Skin of body (tissue), 2 donors: ENCODE measurements around the gene RERE. TPM values are rescaled to one million over a fixed set of nuclear protein-coding genes. Genes with fewer than 3 reads are reported as not detected.

ENCODE experiments used
- DNase-seq: peaks from one replicate; lab custom pipeline; 2025; lab: John Stamatoyannopoulos, UW
- total RNA-seq: library from RNA; depleted of rRNA; stranded (reverse); fragments of >200 nt; gene quantifications from one replicate; pipeline ENCODE4 v1.2.3, GENCODE V29; 2014

Gene RERE
- total RNA-seq: 125 TPM

DNA sequence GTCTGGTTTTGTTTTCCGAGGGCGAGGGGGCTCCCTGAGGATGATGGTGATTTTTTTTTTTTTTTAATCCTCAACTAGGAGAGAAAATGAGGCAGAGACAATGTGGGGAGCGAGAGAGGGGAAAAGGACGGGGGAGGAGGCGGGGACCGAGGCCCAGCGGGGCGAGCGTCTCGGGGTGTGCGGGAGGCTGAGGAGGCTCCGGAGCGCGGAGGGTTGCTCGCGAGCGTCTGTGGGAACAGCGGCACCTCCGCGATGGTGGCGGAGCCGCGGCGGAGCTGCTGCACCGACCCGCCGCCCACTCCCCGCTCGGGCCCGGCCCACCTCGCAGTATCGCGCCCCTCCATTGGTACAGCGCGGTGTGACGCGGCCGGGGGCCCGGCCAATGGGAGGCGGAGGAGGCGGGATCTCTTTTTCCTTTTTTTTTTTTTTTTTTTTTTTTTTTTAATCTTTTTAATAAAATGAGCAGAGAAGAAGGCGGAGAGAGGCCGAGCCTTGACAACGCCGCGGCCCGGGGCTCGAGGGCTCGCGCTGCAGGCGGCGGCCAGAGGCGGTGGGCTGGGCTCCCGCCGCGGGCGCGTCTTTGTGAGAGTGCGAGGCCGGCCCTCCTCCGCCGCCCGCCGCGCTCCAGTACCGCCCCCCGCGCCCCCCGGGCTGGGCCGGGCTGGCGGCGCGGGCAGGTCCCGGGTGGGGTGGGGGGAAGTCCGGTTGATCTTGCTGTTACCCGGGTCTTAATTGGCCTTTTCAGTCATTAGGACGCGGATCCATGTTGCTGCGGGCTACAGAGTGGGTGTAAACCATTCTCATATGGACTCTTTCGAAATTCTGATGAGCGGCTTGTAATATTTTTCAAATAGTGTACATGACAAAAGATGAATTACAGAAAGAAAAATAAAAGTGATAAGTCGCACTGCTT is at the start of gene RERE:
Gene RERE, minus strand, starts transcription at position 229 of the 913 bp plus-strand sequence.
- DNase-seq: peak; percentile 93

DNA sequence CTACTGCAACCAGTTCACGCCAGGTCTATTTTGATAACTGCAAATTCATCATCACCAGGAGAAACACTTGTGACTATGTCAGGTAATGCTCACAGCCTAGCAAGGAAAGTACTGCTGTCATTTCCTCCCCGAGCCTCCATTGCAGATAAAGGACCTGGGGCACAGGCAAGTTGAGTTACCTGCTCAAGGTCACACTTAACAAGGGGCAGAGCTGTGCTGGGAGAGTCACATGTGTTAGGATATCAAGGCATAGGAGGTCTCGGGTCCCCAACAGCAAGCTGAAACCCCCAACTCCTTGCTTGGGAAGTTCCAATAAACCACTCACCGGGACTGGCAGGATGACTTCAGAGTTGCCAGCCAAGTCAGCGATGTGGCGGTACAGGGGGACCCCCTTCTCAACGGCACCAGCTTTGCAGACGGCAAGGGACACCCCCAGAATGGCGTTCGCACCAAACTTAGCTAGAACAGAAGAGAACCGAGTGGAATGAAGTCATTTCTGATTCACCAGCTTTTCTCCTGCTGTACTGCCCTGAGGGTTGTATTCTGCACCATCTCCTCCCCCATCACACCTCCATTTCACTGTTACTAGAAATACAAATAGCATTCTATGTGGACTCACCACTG is 49.5 kb upstream of the RERE start:
- no peak for DNase-seq

DNA sequence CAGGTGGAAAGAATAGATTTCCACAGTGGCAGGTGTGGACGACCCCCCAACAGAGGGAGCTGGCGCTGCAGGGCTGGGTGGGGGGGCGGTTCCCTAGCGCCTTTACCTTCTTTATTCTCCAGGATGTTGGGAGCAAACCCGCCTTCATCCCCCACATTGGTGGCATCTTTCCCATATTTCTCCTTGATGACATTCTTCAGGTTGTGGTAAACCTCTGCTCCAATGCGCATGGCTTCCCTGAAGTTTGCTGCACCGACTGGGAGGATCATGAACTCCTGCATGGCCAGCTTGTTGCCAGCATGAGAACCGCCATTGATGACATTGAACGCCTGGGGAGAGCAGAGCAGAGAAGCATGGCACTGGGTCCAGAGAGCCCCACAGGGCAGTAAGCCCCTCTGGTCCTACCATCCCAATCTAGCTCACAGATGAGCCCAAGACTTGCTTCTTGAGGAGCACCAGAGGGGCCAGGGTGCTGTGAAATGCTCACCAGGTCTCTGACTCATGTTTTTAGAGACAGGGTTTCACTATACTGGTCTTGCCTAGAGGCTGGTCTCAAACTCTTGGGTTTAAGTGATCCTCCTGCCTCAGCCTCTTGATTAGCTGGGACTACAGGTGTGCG is 48.8 kb upstream of the RERE start:
- no peak for DNase-seq

DNA sequence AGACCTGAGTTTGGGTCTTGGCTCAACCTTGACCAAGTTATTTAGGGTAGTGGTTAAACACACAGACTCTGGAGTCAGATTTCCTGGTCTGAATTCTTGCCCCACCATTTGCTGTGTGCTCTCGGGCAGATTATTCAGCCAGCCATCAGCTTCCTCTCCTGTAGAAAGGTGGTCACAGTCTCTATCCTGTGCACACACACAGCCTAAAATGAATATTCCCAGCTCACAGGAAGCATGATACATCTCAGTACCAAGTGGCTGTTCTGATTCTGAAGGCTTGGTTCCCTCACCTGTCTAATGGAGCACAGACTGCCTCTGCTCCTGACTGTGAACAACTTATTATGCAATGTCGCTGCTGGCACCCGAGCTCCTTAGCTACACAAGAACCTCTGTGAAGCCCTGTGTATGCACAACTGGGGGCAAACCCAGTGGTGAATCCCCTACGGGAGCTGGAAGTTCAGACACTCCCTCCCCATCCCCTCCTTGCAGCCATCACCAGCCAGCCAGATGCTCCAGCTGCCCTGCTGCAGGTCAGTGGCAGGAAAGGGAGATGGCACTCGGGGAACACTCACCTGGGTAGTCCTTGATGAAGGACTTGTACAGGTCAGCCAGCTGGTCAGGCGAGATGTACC is 47.4 kb upstream of the RERE start:
- DNase-seq: no peak

DNA sequence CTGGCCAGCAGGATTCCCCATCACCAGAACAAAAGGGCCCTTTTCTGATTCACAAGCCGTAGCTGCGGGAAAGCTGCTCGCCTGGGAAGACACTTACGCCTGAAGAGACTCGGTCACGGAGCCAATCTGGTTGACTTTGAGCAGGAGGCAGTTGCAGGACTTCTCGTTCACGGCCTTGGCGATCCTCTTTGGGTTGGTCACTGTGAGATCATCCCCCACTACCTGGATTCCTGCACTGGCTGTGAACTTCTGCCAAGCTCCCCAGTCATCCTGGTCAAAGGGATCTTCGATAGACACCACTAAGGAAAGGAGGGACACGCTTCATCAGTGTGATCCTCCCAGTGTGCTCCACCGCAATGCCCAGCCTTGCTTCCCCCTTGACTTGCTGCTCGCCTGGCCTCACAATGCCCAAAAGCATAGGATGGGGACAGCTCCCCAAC is 46.4 kb upstream of the RERE start:
- DNase-seq: no peak

DNA sequence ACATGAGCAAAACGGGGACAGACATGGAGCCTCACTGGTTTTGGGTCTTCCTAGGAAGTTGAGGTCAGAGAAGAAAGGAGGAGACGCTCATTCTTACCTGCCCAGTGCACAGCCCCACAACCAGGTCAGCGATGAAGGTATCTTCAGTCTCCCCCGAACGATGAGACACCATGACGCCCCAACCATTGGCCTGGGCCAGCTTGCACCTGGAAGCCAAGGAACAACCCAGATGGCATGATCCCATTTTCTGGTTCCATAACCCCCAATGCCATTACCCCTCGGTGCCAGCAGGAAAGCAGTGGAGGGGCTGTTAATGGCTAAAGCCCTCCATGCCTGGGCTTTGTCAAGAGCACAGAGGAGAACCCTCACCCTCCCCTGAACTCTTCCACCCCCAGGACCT is 45.7 kb upstream of the RERE start:
- DNase-seq: no peak

DNA sequence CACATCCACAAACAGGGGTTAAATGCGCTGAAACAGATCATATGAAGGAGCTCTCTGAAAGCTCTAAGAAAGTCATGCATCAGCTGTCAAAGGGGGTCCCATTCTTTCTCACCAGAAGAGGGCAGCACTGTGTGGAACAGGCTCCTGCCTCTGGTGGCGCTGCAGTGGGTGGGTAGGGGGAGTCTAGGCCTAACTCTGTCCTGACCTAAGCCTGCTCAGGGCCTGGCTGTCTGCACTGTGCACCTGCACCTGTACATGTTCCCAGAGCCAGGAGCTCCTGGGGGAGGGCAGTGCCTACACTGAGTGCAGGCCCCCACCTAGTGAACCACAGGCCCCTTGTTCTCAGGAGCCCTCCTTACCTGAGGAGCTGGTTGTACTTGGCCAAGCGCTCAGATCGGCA is 45.1 kb upstream of the RERE start:
- no peak for DNase-seq

DNA sequence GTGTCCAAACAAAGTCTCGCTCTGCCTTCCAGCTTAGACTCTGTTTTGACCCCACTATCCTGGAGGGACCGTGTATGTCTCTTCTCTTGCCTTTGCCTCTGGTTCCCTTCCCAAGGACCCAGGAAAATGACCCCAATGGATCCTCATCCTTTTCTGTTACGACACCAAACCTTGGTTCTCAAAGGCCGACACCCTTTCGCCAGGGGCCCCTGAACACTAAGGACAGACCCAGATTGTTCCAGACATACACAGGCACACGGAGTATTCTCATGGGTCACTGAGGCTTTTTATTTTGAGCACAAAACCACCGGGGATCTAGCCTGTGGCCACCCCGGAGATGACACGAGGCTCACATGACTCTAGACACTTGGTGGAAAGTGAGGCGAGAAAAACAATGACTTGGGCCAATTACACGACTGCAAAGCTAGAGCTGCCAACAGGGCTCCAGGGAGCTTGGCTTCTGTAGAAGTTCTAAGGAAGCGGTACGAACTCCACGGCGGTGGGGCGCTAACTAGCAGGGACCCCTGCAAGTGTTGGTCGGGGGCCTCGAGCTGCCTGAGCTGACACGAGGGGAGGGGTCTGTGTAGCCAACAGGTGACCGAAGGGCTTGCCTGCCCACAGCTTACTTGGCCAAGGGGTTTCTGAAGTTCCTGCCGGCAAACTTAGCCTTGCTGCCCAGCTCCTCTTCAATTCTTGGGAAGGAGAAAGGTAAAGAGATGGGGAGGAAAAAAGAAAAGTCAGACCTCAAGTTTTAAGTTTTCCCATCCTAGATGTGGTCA is 43.5 kb upstream of the RERE start:
- DNase-seq: no peak

DNA sequence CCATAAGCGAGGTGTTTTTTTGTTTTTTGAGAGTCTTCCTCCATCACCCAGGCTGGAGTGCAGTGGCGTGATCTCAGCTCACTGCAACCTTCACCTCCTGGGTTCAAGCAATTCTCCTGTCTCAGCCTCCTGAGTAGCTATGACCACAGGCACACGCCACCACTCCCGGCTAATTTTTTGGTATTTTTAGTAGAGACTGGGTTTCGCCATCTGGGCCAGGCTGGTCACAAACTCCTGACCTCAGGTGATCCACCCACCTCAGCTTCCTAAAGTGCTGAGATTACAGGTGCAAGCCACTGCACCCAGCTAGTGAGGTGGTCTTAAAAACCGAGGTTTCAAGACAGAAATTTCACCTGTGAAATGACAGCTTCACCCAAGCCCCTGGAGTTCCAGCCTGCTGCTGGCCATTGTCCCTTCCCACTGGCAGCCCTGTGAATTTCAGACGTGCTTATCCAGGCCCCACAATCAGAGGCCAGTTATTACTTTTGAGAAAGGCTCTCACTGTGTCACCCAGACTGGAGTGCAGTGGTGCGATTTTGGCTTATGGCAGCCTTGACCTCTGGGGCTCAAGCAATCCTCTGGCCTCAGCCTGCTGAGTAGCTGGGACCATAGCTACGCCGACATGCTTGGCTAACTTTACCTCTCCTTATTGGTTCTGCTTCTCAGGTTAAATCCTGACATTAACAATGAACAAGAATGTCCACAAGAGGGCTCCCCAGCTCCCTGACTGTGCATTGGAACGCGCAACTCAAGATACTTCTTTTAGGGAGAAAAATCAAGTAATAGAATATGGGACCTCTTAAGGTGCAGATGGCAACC is 41.7 kb upstream of the RERE start:
- peak; percentile 30 for DNase-seq

DNA sequence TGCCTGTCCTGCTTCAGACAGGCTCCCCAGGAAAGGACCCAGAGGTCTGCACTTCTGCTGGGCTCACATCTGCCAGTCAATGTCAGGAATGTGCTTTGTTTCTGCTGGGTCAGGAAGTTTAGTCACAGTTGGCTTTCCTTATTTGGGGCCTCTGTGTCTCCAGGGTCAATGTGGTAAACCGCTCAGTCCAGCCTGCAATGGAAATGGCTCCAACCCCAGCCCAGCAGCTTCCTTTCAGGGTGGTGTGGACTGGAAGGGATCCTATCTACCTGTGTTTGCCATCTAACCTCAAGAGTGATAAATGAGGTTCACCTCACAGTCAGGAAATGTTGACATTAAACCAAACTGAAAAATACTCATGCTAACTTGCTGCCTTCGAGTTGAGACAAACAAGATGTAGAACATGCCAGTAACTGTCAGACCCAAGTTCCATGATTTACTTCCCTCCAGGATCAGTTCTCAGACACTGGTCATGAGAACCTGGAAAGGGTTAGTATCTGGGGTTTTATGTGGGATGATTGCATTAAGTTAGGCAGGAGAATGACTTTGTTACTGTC is 40.8 kb upstream of the RERE start:
- DNase-seq: peak; percentile 45

DNA sequence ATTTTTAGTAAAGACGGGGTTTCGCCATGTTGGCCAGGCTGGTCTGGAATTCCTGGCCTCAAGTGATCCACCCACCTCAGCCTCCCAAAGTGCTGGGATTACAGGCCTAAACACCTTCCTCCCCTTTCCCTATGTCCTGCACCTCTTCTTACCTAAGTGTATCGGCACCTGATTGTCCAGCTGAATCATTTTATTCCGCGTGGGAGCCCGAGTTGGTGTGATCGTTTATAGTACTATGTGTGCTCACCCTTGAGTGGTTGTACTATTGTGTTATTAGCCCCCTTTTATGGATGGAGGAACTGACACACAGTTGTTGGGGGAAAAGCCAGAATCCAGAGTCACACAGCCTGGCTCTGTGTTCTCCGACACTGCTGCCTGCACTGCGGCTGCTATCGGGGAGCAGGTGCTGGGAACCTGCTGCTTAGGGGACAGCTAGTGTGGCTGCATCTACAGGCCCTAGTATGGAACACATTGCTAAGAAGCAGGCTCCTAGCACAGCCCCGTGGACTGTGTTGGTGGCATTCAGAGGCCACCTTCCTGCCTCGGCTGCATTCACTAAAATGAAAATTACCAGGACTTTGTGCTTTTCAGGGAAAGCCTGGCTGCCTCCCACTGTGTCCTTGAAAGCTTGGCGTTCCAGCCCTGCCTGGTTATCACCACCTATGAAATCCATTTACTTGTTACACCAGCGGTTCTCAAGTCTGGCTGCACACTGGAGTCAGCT is 39.4 kb upstream of the RERE start:
- no peak for DNase-seq

DNA sequence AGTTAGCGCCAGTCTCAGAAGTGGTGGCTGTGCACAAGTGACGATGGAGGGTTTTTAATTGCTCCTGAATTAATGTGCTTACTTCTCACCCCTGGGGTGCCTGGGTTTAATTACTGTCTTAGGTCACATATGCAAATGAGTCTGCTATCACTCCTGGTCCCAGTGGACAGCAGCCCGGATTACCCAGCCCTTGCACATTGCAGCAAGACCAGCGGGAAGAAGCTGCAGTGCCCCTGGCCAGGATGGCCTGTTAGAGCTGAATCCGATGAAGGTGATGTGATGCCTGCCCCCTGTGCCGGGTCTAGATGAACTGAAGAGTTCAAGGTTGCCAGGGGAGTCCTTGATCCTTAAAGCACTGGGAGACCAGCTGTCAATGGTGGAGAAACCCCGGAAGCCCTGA is 36.8 kb upstream of the RERE start:
- DNase-seq: no peak

DNA sequence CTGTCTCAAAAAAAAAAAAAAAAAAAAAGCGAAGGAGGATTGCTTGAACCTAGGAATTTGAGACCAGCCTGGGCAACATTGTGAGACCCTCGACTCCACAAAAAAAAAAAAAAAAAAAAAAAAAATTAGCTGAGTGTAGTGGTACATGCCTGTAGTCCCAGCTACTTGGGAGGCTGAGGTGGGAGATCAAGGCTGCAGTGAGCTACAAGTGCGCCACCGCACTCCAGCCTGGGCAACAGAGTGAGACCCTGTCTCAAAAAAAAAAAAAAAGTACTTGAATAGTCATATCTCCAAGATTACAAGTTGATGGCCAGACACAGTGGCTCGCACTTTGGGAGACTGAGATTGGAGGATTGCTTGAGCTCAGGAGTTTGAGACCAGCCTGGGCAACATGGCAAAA is 33.6 kb upstream of the RERE start:
- no peak for DNase-seq

DNA sequence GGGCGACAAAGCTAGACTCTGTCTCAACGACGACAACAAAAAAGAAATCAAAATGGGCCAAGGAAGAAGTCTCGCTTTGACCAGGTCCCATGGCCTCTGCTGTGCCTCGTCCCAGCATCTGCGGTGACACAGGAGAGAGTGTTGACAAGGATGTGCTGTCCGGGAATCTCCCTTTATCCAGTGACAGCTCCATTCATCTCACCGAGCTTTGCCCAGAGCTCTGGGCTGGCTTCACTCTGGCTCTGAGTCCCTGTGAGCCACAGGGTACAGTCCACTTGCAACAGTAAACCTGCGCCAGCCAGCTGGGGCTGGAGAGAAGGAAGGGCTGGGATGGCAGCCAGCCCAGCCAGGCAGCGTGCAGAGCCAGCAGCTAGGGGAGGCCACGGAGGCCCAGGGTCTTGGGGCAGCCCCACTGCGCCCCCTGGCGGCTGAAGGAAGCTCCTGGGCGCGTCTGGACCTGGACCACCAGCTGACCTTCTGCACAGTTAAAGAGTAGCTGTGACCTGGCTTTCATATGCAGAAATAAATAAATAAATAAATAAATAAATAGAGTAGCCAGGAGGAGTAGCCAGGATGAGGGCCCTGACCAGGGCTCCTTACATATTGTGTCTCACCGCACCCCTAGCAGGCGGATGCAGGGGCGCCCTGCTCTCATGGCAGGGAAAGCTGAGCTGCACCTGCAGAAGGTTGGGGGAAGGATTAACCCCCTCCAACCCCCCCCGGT is 31.4 kb upstream of the RERE start:
- DNase-seq: peak; percentile 75

DNA sequence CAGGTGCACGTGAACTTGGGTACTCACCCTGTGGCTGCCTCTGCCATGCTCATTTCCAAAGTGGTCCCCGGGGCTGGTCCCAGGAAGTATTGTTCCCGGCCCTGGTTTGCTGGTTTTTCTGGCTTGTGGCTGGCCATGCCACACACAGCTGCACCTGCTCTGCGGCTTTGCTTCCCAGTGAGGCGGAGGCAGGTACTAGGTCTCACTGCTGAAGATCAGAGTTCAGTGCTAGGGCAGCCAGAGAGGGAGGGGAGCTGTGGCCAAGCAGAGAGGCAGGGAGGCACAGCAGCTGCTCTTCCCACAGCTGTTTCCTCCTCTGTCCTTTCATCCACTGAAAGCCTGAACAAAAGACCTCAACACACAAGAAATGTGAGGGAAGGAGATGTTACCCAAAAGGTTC is 30.6 kb upstream of the RERE start:
- DNase-seq: no peak

DNA sequence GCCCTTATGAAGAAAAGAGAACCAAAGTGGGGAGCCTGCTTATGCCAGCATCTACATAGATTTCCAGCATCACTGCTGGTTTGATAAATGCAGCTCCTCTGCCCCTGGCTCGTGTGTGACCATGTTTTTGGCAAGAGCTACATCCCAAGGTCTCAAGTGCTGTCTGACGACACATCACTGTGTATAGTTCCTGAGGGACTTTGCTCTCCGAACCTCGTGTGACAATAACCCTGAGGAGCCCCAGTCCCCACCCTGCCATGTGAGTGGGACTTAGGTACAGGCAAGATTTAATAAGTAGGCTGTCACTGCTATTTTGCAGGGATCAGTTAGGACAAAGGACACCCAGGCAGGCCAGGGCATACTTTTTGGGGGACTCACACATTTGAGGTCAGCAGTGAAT is 28.8 kb upstream of the RERE start:
- no peak for DNase-seq

DNA sequence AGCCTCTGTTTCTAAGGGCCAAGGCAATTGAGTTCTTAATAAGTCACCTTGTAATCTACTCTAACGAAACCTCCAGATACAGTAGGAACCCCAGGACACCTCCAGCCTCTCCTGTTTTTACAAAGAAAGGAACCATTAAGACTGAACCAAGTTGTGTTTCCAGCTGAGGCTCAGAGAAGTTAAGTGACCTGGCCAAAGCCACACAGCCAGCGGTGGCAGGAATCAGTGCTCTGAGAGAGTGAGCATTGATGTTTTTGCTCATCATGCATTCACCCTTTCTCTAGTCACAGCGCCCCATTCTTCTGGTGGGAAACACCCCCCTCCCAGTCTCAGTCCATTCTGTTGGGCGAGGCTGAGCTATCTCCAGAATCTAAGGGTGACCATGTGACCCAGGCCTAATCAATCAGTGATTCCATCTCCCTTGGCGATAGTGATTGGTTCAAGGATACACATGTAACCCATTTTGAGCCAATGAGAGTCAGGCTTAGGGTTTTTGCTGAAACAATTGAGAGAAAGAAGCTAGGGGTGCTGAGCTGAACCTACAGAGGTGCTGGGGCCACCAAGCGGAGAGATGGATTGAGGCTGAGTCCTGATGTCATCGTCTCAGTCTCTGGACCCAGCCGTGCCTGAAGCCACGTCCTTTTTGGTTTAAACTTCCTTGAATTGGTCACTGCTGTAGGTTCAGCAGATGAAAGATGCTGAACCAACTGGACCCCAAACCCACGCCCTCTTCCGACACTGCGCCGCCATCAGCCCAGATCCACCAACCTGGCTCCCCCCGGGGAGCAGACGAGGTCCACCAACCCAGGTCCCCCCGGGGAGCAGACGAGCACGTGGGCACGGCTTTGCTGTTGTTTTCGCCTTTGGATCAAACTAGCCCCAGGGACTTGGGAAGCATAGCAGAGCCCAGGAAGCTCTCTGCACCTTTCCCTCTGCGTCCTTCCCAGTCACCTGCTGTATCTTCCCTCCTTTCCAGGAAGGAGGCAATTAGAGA is 28.0 kb upstream of the RERE start:
- no peak for DNase-seq
